Measurements from ENCODE around the gene ADIPOR2.

ADIPOR2 gene

DNA sequence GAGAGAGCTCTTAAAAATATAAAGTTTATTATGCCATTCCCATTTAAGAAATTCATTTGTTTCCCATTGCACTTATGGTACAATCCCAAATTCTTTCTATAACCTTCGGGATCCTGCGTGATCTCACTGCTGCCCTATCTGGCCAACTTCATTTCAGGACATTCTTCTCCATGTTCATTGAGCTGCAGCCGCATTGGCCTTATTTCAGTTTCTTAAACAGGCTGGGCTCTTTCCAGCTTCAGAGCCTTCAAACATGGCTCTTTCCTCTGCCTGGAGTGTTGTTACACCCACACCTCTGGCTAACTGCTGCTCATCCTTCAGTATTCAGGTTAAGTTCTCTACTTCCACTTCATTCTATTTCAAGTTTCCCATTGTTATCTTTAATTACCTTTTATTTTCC is 71.0 kb downstream of the ADIPOR2 start:
- Histone ChIP-seq H3K4me3 (ENCODE audit: low read depth, low read length) (no peak overlapping the region), H3K36me3 (ENCODE audit: control insufficient read depth, insufficient read depth, low read length) (peaks cover 8% of the 10 kb centered on the region; the same call in 1 of the 2 replicates), H3K4me1 (ENCODE audit: control insufficient read depth, insufficient read depth, low read length) (peaks cover 15% of the 10 kb centered on the region), H3K27ac (ENCODE audit: low read depth, low read length) (no peak overlapping the region), H3K9ac (ENCODE audit: low read length) (no peak overlapping the region), H3K9me3 (ENCODE audit: control insufficient read depth, insufficient read depth, low read depth, low read length) (no peaks in the 10 kb centered on the region), H3K27me3 (ENCODE audit: control insufficient read depth, insufficient read depth, low read length) (no peaks in the 10 kb centered on the region)

DNA sequence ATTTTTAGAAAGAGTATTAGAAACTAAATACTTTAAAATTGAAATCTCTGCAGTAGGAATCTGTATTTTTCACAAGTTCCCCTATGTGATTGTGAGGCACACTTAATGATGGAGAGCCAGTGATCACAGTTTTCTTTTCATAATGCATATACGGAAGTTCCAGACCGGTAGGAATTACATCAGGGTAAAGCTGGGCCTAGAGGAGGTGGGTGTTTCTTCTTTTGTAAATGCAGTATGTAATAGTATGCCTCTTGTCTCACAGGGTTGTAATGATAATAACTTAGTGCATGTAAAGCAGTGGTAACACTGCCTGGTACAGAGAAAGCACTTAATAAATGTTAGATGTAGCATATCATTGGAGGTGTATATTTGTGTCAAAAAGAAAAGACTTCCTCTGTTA is 72.3 kb downstream of the ADIPOR2 start:
- Histone ChIP-seq H3K4me1 (ENCODE audit: control insufficient read depth, insufficient read depth, low read length) (peaks cover 15% of the 10 kb centered on the region), H3K36me3 (ENCODE audit: control insufficient read depth, insufficient read depth, low read length) (no peaks in the 10 kb centered on the region), H3K4me3 (ENCODE audit: low read depth, low read length) (no peak overlapping the region), H3K27me3 (ENCODE audit: control insufficient read depth, insufficient read depth, low read length) (no peaks in the 10 kb centered on the region), H3K9me3 (ENCODE audit: control insufficient read depth, insufficient read depth, low read depth, low read length) (no peaks in the 10 kb centered on the region), H3K27ac (ENCODE audit: low read depth, low read length) (no peak overlapping the region), H3K9ac (ENCODE audit: low read length) (no peak overlapping the region)

DNA sequence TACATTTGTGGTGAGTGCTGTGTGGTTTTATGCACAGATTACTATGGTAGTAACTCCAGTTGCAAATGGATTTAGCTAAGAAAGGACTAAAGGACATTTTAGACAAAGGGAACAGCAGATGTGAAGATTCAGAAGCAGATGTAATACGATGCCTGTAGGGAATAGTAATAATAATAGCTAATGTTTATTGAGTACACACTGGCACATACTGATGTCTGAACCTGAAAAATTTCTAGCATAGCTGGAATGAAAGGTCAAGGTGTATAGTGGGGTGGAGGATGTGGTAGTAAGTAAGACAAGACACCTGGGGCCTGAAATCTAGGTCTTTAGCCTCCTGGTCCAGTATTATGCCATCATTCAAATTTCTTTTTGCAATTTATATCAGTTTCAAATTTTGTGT is 75.2 kb downstream of the ADIPOR2 start:
- H3K4me3 ChIP-seq (ENCODE audit: low read depth, low read length) = no peak overlapping the region
- peaks cover 12% of the 10 kb centered on the region for H3K4me1 ChIP-seq (ENCODE audit: control insufficient read depth, insufficient read depth, low read length)
- H3K9me3 ChIP-seq (ENCODE audit: control insufficient read depth, insufficient read depth, low read depth, low read length) = no peaks in the 10 kb centered on the region
- H3K27me3 ChIP-seq (ENCODE audit: control insufficient read depth, insufficient read depth, low read length) = no peaks in the 10 kb centered on the region
- no peak overlapping the region for H3K9ac ChIP-seq (ENCODE audit: low read length)
- H3K27ac ChIP-seq (ENCODE audit: low read depth, low read length) = no peak overlapping the region
- H3K36me3 ChIP-seq (ENCODE audit: control insufficient read depth, insufficient read depth, low read length) = no peaks in the 10 kb centered on the region

DNA sequence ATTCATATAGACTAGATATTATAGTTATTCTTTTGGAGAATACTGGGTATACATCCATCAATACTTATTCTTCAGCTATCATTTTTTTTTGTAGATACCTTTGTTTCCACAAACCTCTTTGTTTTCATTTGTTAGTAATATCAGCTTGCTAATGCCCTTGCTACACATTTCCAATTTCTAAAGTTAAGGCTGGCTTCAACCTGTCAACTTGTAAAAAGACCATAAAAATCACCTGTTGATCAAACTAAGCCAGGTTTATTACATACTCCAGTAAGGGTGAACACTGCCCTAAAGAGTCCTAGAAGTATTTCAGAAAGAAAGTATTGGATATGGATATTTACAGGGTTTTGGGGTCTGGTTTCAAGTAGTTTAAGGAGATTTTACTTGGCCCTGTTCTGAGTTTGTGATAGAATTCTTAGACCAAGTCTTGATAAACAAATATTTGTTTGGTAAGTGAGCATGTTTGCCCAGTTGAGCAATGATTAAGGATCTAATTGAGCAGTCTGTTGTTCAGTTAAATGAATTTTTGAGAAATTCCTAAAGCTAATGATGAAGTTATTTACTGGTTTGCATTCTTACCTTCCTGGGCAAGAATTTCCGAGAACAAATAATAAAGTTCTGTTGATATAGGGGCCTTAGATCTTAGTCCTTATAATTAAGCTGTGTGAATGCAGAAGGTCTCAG is 76.7 kb downstream of the ADIPOR2 start:
- Histone ChIP-seq H3K4me1 (ENCODE audit: control insufficient read depth, insufficient read depth, low read length) (peaks cover 12% of the 10 kb centered on the region), H3K36me3 (ENCODE audit: control insufficient read depth, insufficient read depth, low read length) (peaks cover under 1% of the 10 kb centered on the region; the same call in 1 of the 2 replicates)

DNA sequence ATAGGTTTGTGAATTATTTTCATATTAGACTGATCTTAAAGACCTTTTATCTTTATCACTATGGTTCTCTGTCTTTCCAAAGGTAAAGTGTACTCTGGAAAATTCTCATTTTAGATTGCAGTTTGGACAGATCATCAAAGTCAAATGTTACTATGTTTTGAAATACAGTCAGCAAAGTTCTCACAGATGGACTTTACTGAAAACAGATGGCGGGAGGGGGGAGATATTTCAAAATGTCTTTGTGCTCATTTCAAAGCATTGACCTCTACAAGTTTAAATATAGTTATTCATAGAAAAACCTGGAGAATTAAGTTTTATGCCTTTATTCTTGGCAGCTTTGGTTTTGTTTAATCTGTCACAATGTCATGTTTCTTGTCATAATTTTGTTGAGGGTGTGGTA is 77.7 kb downstream of the ADIPOR2 start:
- Histone ChIP-seq H3K27me3 (ENCODE audit: control insufficient read depth, insufficient read depth, low read length) (no peaks in the 10 kb centered on the region), H3K36me3 (ENCODE audit: control insufficient read depth, insufficient read depth, low read length) (peaks cover 6% of the 10 kb centered on the region; the same call in 1 of the 2 replicates), H3K9ac (ENCODE audit: low read length) (no peak overlapping the region), H3K27ac (ENCODE audit: low read depth, low read length) (no peak overlapping the region), H3K9me3 (ENCODE audit: control insufficient read depth, insufficient read depth, low read depth, low read length) (no peaks in the 10 kb centered on the region), H3K4me1 (ENCODE audit: control insufficient read depth, insufficient read depth, low read length) (peaks cover 12% of the 10 kb centered on the region), H3K4me3 (ENCODE audit: low read depth, low read length) (no peak overlapping the region)

More for the DNA sequence above, 76.7 kb downstream of the ADIPOR2 start:
- Histone ChIP-seq H3K9ac (ENCODE audit: low read length) (no peak overlapping the region), H3K9me3 (ENCODE audit: control insufficient read depth, insufficient read depth, low read depth, low read length) (no peaks in the 10 kb centered on the region), H3K27ac (ENCODE audit: low read depth, low read length) (no peak overlapping the region), H3K27me3 (ENCODE audit: control insufficient read depth, insufficient read depth, low read length) (no peaks in the 10 kb centered on the region), H3K4me3 (ENCODE audit: low read depth, low read length) (no peak overlapping the region)

DNA sequence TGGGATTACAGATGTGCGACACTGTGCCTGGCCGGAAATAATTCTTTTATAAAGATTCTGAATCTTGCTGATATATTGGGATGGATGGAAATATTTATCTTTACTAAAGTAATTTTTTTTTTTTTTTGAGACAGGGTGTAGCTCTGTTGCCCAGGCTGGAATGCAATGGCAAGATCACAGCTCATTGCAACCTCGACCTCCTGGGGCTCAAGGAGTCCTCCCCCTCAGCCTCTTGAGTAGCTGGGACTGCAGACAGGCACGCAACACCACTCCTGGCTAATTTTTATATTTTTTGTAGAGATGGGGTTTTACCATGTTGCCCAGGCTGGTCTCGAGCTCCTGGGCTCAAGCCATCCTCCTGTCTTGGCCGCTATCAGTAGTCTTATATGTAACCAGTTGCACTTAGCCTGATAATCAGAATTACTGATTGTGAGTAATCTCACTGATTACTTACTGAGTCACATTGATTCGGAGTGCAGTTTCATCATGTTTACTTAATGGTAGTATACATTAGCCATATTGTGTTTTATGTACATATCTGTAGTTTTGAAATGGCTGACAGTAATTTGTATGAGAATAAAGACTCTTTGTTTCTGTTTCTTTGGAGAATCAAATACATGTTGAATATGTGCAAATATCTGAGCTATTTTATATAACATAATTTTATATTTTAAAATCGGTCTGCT is 79.1 kb downstream of the ADIPOR2 start:
- H3K9me3 ChIP-seq (ENCODE audit: control insufficient read depth, insufficient read depth, low read depth, low read length) = no peaks in the 10 kb centered on the region
- H3K27me3 ChIP-seq (ENCODE audit: control insufficient read depth, insufficient read depth, low read length) = no peaks in the 10 kb centered on the region
- H3K4me1 ChIP-seq (ENCODE audit: control insufficient read depth, insufficient read depth, low read length) = peaks cover 12% of the 10 kb centered on the region
- H3K27ac ChIP-seq (ENCODE audit: low read depth, low read length) = no peak overlapping the region
- no peak overlapping the region for H3K4me3 ChIP-seq (ENCODE audit: low read depth, low read length)
- H3K9ac ChIP-seq (ENCODE audit: low read length) = no peak overlapping the region
- H3K36me3 ChIP-seq (ENCODE audit: control insufficient read depth, insufficient read depth, low read length) = peaks cover 6% of the 10 kb centered on the region; the same call in 1 of the 2 replicates

DNA sequence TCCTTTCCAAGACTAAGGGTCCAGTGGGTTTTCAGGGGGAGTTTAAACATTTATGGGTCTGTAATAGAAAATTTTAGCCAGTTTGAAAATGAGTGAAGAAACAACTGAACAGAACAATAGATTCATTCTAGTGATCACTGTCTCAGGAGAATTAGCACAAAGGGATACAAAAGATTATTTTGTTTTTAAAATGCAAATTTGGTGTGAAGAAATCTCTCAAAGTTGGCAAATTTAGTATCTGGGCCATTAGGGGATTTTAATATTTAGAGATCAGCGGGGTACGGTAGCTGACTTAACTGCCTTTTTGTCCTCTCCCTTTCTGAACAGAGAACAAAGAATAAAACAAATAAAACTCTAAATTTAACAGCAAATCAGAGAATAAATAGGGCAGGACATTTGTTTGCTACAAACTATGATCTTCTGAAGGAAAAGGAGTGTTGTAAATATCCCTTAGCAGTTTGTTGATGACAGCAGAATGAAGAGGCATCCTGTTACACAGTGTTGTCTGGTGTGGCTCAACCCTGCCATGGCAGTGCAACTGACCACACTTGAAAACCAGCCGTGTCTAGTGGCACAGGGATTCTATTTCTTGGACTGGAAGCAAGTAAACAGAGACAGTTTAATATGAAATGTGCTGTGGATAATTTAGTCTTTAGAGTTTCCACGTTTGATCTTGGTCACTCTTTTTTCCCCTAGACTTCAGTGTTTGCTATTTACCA is 83.2 kb downstream of the ADIPOR2 start:
- Histone ChIP-seq H3K27me3 (ENCODE audit: control insufficient read depth, insufficient read depth, low read length) (no peaks in the 10 kb centered on the region), H3K9me3 (ENCODE audit: control insufficient read depth, insufficient read depth, low read depth, low read length) (no peaks in the 10 kb centered on the region), H3K36me3 (ENCODE audit: control insufficient read depth, insufficient read depth, low read length) (peaks cover 11% of the 10 kb centered on the region), H3K9ac (ENCODE audit: low read length) (no peak overlapping the region), H3K27ac (ENCODE audit: low read depth, low read length) (no peak overlapping the region), H3K4me1 (ENCODE audit: control insufficient read depth, insufficient read depth, low read length) (peaks cover 18% of the 10 kb centered on the region), H3K4me3 (ENCODE audit: low read depth, low read length) (no peak overlapping the region)

DNA sequence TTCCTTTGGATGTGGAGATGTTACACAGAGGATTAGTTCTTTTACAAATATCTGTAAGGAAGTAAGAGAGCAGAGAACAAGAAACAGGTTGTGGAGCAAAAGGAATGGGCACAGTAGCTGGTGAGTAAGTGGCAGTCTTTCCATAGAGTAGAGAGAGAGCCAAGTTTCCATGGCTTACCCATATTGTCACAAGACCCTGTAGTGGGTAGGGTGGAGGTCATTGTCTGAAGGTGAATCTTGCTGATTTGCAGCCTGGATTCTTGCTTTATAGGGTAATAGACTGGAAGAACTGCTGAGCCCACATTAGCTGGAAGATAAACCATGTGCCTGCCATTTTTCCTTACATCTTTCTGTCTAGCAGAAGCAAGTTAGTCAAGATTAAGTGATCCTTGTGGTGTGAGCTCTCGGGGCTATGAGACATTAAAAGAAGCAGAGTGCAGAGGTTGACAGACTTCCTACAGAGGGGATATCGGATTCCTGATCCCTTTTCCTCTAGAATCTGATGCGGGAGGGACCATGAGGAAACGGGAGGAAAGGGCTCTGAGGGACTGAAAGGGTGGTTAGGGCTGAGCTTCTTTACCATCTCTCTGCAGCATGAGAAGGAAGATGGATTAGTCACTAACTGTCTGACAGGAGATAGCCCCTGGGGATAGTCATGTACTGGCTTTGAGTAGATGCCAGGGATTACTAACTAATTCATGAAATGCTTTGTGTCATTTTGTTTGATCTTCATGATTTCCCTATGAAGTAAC is 85.5 kb downstream of the ADIPOR2 start:
- H3K9ac ChIP-seq (ENCODE audit: low read length) = peak overlapping the region; percentile 31
- no peaks in the 10 kb centered on the region for H3K27me3 ChIP-seq (ENCODE audit: control insufficient read depth, insufficient read depth, low read length)
- no peaks in the 10 kb centered on the region for H3K9me3 ChIP-seq (ENCODE audit: control insufficient read depth, insufficient read depth, low read depth, low read length)
- H3K27ac ChIP-seq (ENCODE audit: low read depth, low read length) = no peak overlapping the region
- peaks cover 24% of the 10 kb centered on the region for H3K36me3 ChIP-seq (ENCODE audit: control insufficient read depth, insufficient read depth, low read length)
- no peak overlapping the region for H3K4me3 ChIP-seq (ENCODE audit: low read depth, low read length)
- peaks cover 14% of the 10 kb centered on the region for H3K4me1 ChIP-seq (ENCODE audit: control insufficient read depth, insufficient read depth, low read length)

DNA sequence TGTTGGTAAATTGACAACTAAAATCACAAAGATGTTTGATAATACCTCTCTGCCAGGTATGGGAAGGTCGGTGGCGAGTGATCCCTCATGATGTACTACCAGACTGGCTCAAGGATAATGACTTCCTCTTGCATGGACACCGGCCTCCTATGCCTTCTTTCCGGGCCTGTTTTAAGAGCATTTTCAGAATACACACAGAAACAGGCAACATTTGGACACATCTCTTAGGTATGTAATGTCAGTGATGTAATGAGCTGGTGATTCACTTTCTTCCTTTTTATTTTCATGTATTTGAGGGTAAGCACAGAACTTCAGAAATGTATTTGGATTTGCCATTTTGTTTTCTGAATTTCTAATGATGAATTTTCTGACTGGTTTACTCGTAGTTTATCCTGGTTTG is 86.9 kb downstream of the ADIPOR2 start:
- Histone ChIP-seq H3K27ac (ENCODE audit: low read depth, low read length) (no peak overlapping the region), H3K4me3 (ENCODE audit: low read depth, low read length) (no peak overlapping the region), H3K4me1 (ENCODE audit: control insufficient read depth, insufficient read depth, low read length) (peaks cover 20% of the 10 kb centered on the region), H3K9ac (ENCODE audit: low read length) (no peak overlapping the region), H3K36me3 (ENCODE audit: control insufficient read depth, insufficient read depth, low read length) (peaks cover 22% of the 10 kb centered on the region), H3K27me3 (ENCODE audit: control insufficient read depth, insufficient read depth, low read length) (no peaks in the 10 kb centered on the region), H3K9me3 (ENCODE audit: control insufficient read depth, insufficient read depth, low read depth, low read length) (no peaks in the 10 kb centered on the region)

DNA sequence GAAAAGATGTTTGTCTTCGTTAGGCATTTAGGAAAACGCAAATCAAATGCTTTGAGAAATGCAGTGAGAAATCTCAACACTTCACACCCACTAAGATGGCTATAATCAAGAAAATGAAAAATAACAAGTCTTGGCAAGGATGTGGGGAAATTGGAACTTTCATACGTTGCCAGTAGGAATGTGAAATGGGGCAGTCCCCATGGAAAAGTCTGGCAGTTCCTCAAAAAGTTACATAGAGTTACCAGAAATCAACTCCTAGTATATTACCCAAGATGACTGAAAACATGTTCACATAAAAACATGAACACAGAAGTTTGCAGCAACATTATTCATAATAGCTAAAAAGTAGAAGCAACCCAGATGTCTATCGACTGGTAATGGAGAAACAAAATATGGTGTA is 88.0 kb downstream of the ADIPOR2 start:
- H3K27me3 ChIP-seq (ENCODE audit: control insufficient read depth, insufficient read depth, low read length) = no peaks in the 10 kb centered on the region
- peaks cover 26% of the 10 kb centered on the region for H3K36me3 ChIP-seq (ENCODE audit: control insufficient read depth, insufficient read depth, low read length)
- H3K9me3 ChIP-seq (ENCODE audit: control insufficient read depth, insufficient read depth, low read depth, low read length) = no peaks in the 10 kb centered on the region
- H3K9ac ChIP-seq (ENCODE audit: low read length) = no peak overlapping the region
- no peak overlapping the region for H3K4me3 ChIP-seq (ENCODE audit: low read depth, low read length)
- no peak overlapping the region for H3K27ac ChIP-seq (ENCODE audit: low read depth, low read length)
- peaks cover 20% of the 10 kb centered on the region for H3K4me1 ChIP-seq (ENCODE audit: control insufficient read depth, insufficient read depth, low read length)

Measured in HUES6 (cell line).